SK-N-SH (cell line): ENCODE measurements around the gene MRGPRD.

Experiments used
- CTCF ChIP-seq: fragments of 200-600 bp; sonication (generic); IDR thresholded peaks from 2 replicates; pipeline ENCODE4 v1.6.1; 2017; ENCODE audit warnings: antibody characterized with exemption, mild to moderate bottlenecking, moderate library complexity
- PBX3 ChIP-seq: IDR thresholded peaks from 2 replicates; pipeline ENCODE4; 2012
- POLR2AphosphoS5 ChIP-seq: IDR thresholded peaks from 2 replicates; pipeline ENCODE4 v1.6.1; 2012; ENCODE audit warnings: low read depth, low read length
- TCF12 ChIP-seq: IDR thresholded peaks from 2 replicates; pipeline ENCODE4 v1.4.0; 2012
- USF1 ChIP-seq: IDR thresholded peaks from 2 replicates; pipeline ENCODE4 v1.4.0; 2012; ENCODE audit warnings: low read depth, borderline replicate concordance

GRCh38 chr11:69022260-69022659, 41.5 kb upstream of the MRGPRD start:
- TF ChIP-seq CTCF: no peak
- TF ChIP-seq USF1: no peak
- TF ChIP-seq PBX3: no peak
- TF ChIP-seq POLR2AphosphoS5: no peak
- no peak for TF ChIP-seq TCF12
